Melanocyte of skin (primary cell): ENCODE data around the gene PCK2. TPM values are rescaled to one million over a fixed set of nuclear protein-coding genes. Genes with fewer than 3 reads are reported as not detected.

Source experiments
- total RNA-seq, 2 donors: library from RNA; depleted of rRNA; stranded (reverse); fragments of >200 nt; gene quantifications; 2 replicates each; pipeline ENCODE4 v1.2.3, GENCODE V29; 2012

The PCK2 gene
- total RNA-seq = 10 to 100 TPM in 1 of 2 donors, 1 to 10 TPM in 1; 9.3 to 16.7 TPM

DNA sequence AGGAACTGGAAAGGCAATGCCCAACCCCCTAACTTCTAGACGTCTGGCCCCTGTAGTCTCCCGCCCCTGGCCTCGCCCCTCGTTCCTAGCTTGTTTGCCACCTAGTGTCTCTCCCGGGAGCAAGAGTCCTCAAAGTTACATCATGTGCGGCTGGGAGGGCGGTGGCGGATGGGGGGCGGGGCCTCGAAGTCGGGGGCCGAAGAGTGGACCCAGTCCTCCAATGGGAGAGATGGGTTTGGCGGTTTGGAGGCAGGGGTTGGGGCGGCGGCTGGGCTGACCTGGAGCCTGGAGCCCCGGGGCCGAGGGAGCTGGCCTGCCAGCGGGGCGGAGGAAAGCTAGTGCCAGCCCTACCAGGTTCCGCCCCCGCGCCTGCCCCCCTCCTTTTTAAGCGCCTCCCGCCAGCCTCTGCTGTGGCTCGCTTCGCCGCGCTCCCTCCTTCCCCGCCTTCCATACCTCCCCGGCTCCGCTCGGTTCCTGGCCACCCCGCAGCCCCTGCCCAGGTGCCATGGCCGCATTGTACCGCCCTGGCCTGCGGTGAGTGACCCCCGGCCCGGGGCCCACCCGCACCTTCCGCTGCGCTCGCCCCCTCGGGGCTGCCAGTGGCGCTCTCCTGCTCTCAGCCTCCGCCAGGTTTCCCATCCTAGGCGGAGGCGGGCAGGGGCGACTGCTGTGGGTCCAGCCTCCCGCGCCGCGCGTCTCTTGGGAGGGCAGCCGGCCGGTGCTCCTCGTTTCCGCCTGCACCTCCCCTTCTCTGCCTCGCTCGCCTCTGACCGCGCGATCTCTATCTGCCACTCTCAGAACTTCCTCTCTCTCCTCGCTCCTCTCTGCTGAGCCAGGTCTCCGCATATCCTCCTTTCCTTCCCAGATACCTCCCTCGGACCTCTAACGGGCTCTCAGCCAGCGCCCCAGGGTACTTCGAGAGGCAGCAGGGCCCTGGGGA is at the start of gene PCK2:
Gene PCK2 (plus strand): TSS at position 411 of the 940 bp plus-strand sequence. CDS start 95 bp downstream, at position 506.

DNA sequence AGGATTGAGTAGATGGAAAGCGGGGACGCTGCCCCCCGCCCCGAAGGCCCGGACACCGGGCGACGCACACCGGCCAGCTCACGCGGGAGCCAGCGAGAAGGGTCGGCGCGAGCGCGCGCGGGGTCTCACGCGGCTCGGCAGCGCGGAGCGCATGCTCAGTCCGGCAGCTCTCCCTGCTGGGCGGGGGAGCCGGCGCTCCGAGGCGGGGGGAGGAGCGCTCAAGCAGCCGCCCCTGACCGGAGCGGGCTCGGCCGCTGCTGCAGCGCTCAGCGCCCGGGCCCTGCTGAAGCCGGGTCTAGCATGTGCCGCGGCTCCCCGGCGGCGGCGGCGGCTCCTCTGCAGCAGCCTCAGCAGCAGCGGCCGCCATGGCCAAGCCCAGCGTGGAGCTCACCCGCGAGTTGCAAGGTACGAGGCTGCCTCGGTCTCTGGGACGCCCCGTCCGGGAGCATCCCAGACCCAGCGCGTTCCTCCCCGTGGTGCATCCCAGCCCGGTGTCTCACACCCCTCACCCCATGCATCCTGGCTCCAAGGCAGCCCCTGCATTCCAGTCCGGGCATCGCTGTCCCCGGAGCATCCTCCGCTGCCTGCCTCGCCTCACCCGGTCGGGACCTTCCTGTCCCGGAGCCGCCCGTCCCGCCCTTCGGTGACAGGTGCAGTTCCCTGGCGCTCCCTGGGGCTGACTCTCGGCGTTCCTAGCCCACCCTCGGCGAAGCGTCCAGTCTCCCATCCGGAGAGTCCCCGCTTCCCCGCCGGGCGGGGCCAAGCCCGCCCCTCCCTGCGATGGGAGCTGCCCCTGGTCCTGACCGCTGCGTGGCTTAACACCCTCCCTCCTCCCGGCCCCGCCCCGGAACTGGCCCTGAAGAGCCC is 42.1 kb upstream of the PCK2 start, which contains the start of gene CARMIL3:
Gene CARMIL3 (plus strand): TSS at position 221 of the 867 bp plus-strand sequence. CDS start 145 bp downstream, at position 366.

DNA sequence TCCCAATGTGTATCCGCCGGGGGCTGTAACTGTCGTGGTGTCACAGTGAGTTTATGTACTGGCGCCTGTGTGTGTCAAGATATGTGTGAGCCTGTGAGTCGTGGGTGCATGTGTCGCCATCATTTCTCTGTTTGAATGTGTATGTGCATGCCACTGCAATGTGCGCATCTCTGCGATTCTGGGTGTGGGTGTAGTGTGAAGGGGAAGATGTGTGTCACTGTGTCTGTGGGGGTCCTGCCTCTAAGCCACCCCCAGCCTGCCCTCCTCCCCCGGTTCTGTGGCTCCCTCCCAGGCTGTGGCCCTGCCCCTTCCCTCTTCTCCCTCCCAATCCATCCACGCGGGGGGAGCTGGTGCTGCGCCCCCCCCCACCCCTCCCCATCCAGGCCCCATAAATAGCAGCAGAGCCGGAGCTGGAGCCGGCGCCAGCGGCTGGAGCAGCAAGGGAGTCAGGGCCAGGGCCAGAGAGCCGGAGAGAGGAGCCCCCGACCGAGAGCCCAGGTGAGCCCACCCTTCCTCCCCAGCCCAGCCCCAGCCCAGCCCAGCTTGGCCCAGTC is 22.9 kb upstream of the PCK2 start, which contains the start of gene CPNE6:
Gene CPNE6 (plus strand): TSS at position 419 of the 554 bp plus-strand sequence. CDS start 1,375 bp downstream, outside the sequence.

DNA sequence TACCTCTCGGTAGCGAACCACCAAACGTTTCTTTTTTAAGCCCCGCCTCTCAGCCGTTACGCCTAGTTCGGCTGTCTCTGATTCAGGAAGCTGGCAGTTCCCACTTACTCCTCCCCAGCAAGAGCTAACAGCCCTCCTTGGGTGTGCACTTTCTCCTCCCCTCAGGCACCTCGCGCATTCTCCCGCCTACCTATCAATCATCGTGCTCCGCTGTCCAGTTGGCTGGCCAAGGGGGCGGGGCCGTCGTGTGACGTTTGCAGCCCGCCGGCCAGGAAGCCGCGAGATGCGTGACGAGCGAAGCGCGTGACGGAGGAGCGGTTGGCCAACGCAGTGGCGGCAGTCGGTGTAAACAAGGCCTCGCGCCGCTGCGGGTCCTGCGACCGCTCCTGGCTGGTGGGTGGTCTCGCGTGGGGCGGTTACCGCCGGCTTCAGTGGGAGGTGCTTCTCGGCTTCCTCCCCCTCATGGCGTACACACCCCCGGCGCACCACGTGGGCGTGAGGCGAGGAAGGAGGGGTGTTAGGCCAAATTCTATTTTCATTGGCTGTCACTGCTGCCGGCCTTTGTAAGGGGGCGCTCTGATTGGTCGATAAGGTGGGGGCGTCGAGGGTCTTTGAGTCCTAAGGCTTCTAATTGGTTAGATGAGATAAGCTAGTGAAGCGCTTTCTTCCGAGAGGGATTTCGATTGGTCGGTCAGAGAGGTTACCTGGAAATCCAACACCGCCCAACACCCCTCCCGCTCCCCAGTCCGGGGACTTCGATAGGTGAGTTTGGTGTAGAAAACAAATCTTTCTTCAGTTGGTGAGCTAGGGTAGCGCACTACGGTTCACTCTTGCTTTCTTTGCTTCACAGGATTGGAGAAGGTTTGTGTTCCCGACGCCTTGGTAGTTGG is 20.7 kb downstream of the PCK2 start, which contains the start of the genes DCAF11 and NRL:
Gene DCAF11 (plus strand): TSS at position 246 of the 890 bp plus-strand sequence. CDS start 818 bp downstream, outside the sequence.
Gene NRL (minus strand): TSS at position 418 of the 890 bp plus-strand sequence. CDS start 32,101 bp downstream, outside the sequence.

DNA sequence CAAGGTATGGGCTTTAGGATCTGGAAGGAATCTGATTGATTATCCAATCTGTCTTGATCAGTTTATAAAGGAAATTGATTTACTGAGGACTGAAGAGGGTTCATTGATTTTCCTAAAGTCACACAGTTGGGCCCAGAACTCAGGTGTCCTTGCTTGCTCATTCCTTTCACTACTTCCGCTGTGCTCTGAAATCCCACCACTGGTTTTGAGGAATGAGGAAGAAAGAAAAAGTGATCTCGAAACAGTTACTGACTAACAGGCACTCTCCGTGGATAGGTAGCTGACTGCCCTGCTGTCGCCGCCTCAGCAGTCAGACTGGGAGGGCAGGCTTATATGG is 36.2 kb downstream of the PCK2 start, which contains the start of gene FITM1:
Gene FITM1 (plus strand): TSS at position 280 of the 337 bp plus-strand sequence. CDS start 905 bp downstream, outside the sequence.

DNA sequence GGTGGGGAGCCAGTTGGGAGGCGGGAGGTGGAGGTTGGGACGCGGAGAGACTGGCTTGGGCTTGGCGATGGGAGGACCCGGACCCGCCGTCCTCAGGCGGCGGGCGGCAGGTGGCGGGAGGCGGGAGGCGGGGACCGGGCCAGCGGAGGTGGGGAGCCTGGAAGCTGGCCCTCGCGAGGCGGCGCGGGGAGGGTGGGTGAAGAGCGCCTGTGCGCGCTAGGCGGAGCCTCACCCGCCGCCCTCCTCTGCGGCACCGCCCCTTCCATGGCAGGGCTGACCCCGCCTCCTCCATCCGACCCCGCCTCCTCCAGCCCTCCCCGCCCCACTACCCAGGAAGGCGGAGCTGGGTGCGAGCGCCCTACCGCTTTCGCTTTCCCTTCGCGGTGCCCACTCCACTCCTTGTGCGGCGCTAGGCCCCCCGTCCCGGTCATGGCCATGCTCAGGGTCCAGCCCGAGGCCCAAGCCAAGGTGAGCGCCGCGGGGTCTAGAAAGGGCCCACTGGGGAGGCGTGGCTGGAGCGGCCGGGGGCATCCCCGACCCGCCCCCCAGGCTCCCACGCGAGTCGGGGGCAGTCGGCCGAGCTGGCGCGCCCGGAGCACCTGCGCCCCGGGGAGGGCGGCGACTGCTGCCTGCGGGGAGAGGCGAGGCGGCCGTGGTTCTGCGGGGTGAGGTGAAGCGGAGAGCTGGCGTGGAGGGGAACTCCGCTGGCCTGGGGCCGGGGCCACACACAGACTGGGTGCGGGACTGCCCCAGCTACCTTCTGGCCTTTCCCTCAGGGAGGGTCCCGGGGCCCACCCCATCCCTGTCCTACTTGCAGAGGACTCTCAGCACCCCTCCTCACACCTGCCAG is 41.9 kb downstream of the PCK2 start, which contains the start of gene PSME1:
Gene PSME1 (plus strand): TSS at position 361 of the 850 bp plus-strand sequence. CDS start 69 bp downstream, at position 430.

DNA sequence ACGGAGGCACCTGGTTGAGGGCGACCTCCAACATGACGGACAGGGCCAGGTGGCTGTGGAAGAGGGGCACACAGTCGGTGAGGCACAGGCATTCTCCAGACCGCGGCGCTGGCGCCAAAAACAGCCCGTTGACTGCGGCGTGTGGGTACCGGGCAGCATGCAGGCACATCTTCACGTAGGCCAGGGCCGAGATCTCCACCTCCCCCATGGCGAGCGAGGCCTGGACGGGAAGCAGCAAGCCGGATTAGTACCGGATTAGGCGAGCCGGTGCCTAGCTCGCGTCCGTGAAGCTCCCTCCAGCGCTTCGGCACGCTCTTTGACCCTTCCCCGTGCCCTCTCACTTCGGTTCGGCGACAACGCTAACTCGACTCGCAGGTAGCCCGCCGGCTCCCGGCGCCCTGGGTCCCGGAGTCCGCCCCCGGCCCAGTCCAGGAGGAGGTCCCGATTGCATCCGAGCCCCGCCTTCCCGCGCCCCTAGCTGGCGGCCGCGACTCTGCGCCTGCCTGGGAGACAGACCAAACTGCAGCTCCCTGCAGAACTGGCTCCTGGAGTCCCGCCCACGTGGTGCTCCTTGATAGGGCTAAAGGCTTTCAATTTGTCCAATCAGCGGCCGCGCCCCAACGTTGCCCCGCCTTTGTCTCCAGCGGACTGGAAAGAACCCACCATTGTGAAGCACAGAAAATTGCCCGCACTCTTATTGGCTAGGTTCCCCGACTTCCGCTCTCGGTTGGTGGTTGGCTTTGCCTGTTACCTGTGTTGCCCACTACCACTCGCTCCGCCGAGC is 47.2 kb downstream of the PCK2 start, which contains the start of gene EMC9:
Gene EMC9 (minus strand): TSS at position 495 of the 784 bp plus-strand sequence. CDS start 287 bp downstream, at position 208.

DNA sequence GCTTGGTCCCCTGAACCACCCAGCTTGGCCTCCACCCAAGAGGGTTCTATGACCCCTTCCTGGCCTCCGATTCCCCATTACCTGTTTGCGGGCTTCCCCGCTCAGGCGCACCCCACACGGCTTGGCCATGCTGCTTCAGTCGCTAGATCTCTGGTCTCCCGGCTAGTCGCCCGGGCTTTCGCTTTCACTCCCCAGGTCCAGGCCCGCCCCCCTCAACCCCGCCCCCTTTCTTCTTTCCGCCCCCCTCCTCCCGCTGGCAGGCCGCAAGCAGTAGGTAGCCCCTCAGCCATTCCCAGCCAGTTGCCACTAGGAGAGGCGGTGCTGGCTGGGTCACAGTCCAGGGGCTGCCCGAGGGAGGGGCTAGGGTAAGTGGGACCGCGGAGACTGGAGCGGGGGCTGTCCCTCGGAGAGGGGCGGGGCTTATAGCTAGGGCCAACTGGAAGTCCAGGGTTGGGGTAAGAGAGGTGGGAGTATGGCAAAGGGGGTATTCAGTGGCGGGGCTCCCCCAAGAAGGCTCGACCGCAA is 52.4 kb downstream of the PCK2 start, which contains the start of gene PSME2:
Gene PSME2 (minus strand): TSS at position 158 of the 525 bp plus-strand sequence. CDS start 29 bp downstream, at position 129.

DNA sequence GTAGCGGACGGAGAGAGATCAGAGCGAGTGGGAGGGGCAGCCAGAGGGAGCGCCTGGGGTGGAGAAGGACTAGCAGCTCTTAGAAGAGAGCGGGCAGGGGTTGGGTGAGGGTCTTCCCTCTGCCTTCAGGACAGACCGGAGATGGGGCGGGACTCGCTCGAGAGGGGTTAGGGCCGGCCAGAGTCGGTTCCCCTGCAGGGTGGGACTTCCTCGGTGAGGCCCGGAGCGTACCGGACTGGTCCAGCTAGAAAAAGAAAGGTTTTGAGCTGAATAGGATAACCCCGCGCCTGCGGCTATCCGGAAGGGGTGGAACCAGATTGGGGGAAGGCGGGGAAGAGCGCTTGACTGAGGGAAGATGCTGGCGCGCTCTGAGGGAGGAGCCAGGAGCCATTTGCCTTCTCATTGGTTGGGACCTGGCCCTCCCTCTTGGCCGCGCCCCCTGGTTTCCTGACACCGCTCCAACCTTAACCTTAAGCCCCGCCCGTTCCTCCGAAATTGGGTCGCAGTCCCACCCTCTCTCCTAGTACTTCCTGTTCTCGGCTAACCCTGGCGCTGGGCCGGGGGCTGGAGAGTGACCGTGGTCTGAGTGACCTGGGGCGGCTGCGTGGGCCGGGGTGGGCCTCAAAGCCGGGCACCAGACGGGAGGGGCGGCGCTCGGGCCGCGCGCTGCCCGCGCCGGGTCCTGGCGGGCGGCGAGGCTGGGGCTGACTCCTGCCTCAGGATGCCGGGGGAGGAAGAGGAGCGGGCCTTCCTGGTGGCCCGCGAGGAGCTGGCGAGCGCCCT is 53.1 kb downstream of the PCK2 start, which contains the start of gene RNF31:
Gene RNF31 (plus strand): TSS at position 521 of the 783 bp plus-strand sequence. CDS start 201 bp downstream, at position 722.

Other genes starting within 250 kb of the PCK2 start
- 10 to 100 TPM; 30.6 to 34.4 TPM for gene DHRS4, start 140.5 kb upstream of the PCK2 start, total RNA-seq
- 10 to 100 TPM in 1 of 2 donors, 1 to 10 TPM in 1; 8.9 to 11.7 TPM for gene DHRS4L2, start 105.4 kb upstream of the PCK2 start, total RNA-seq
- gene CARMIL3, start 42.3 kb upstream of the PCK2 start, total RNA-seq = 1 to 10 TPM in 1 of 2 donors, under 1 TPM in 1; 1.00 to 1.7 TPM
- gene CPNE6, start 22.7 kb upstream of the PCK2 start, total RNA-seq = not detected
- 10 to 100 TPM; 74.3 to 83.3 TPM for gene DCAF11, start 20.5 kb downstream of the PCK2 start, total RNA-seq
- gene NRL, start 20.6 kb downstream of the PCK2 start, total RNA-seq = 1 to 10 TPM; 1.7 to 2.0 TPM
- gene FITM1, start 36.3 kb downstream of the PCK2 start, total RNA-seq = under 1 TPM in 1 of 2 donors, not detected in 1; 0.34 TPM
- 100 to 1,000 TPM; 116 TPM for gene PSME1, start 41.9 kb downstream of the PCK2 start, total RNA-seq
- gene EMC9, start 47.3 kb downstream of the PCK2 start, total RNA-seq = 10 to 100 TPM; 16.9 to 18.6 TPM
- gene PSME2, start 52.3 kb downstream of the PCK2 start, total RNA-seq = 100 to 1,000 TPM; 163 to 168 TPM
- gene RNF31, start 53.2 kb downstream of the PCK2 start, total RNA-seq = 10 to 100 TPM; 58.8 to 76.9 TPM
- gene IRF9, start 67.0 kb downstream of the PCK2 start, total RNA-seq = 100 to 1,000 TPM; 161 to 192 TPM
- gene REC8, start 77.8 kb downstream of the PCK2 start, total RNA-seq = 10 to 100 TPM in 1 of 2 donors, 1 to 10 TPM in 1; 8.9 to 29.0 TPM
- 10 to 100 TPM; 38.2 to 69.3 TPM for gene IPO4, start 94.5 kb downstream of the PCK2 start, total RNA-seq
- gene TM9SF1, start 101.1 kb downstream of the PCK2 start, total RNA-seq = 10 to 100 TPM; 57.6 to 60.9 TPM
- not detected for gene TSSK4, start 111.4 kb downstream of the PCK2 start, total RNA-seq
- gene CHMP4A, start 119.2 kb downstream of the PCK2 start, total RNA-seq = 10 to 100 TPM in 1 of 2 donors, 1 to 10 TPM in 1; 8.3 to 12.4 TPM
- gene MDP1, start 121.8 kb downstream of the PCK2 start, total RNA-seq = 1 to 10 TPM; 3.3 to 7.9 TPM
- gene NEDD8, start 138.1 kb downstream of the PCK2 start, total RNA-seq = 10 to 100 TPM; 80.2 to 96.6 TPM
- 10 to 100 TPM; 39.9 to 64.6 TPM for gene GMPR2, start 138.6 kb downstream of the PCK2 start, total RNA-seq
- 10 to 100 TPM; 44.6 to 52.7 TPM for gene TINF2, start 148.3 kb downstream of the PCK2 start, total RNA-seq
- gene TGM1, start 168.9 kb downstream of the PCK2 start, total RNA-seq = under 1 TPM in 1 of 2 donors, not detected in 1; 0.34 TPM
- gene RABGGTA, start 177.3 kb downstream of the PCK2 start, total RNA-seq = 10 to 100 TPM; 38.5 to 41.0 TPM
- 10 to 100 TPM; 11.0 to 20.3 TPM for gene DHRS1, start 205.5 kb downstream of the PCK2 start, total RNA-seq
- 10 to 100 TPM; 23.1 to 28.3 TPM for gene NOP9, start 205.5 kb downstream of the PCK2 start, total RNA-seq
- 1 to 10 TPM; 1.7 to 2.4 TPM for gene CIDEB, start 213.7 kb downstream of the PCK2 start, total RNA-seq
- gene LTB4R2, start 215.8 kb downstream of the PCK2 start, total RNA-seq = 1 to 10 TPM; 3.3 to 4.5 TPM
- gene LTB4R, start 217.2 kb downstream of the PCK2 start, total RNA-seq = 1 to 10 TPM in 1 of 2 donors, under 1 TPM in 1; 1.00 to 2.1 TPM
- under 1 TPM; under 0.01 to 0.34 TPM for gene ADCY4, start 240.8 kb downstream of the PCK2 start, total RNA-seq
- 1 to 10 TPM; 3.4 to 3.7 TPM for gene RIPK3, start 245.7 kb downstream of the PCK2 start, total RNA-seq